Measurements from ENCODE around the gene C1orf35. TPM values are rescaled to one million over a fixed set of nuclear protein-coding genes. Genes with fewer than 3 reads are reported as not detected.

Gene C1orf35
- total and polyA plus RNA-seq, 2 experiments from 2014 or later, result 14.0 to 67.6 TPM

GRCh38 chr1:228108742-228109072 lies 5.6 kb upstream of the C1orf35 start:
- H3K4me2 ChIP-seq, result peak overlapping the region; percentile 94
- Mint-ChIP-seq H3K36me3 (ENCODE audit: low read depth) (peaks cover 8% of the 10 kb centered on the region; the same call in 2 of the 3 replicates), H3K9me3 (no peaks in the 10 kb centered on the region; the same call in 2 of the 3 replicates), H3K4me1 (peaks cover 16% of the 10 kb centered on the region), H3K27me3 (ENCODE audit: insufficient read depth, low read depth, poor library complexity) (peaks cover 19% of the 10 kb centered on the region), H3K27ac (peak overlapping the region; percentile 93), H3K4me3 (peak overlapping the region; percentile 93)
- TF ChIP-seq NANOG (IDR thresholded peaks at IDR 0.05; ENCODE audit: borderline replicate concordance) (no peak), STAT1 (IDR thresholded peaks at IDR 0.05; ENCODE audit: unreplicated experiment) (no peak), ZNF331 (CRISPR knock-in tag; IDR thresholded peaks at IDR 0.05; ENCODE audit: low read depth) (no peak), CREB1 (CRISPR knock-in tag; IDR thresholded peaks at IDR 0.05; ENCODE audit: low read depth) (no peak), ZNF462 (CRISPR knock-in tag; IDR thresholded peaks at IDR 0.05) (no peak), ZNF114 (CRISPR knock-in tag; IDR thresholded peaks at IDR 0.05) (no peak), POLR2AphosphoS5 (IDR thresholded peaks at IDR 0.05; ENCODE audit: low read depth) (no peak), EZH2 (IDR thresholded peaks at IDR 0.05; ENCODE audit: low read depth, unreplicated experiment) (no peak), EZH2phosphoT487 (IDR thresholded peaks at IDR 0.05; ENCODE audit: unreplicated experiment) (no peak), JUNB (IDR thresholded peaks at IDR 0.05; ENCODE audit: unreplicated experiment) (no peak)
- TF ChIP-seq, protein P1, sequence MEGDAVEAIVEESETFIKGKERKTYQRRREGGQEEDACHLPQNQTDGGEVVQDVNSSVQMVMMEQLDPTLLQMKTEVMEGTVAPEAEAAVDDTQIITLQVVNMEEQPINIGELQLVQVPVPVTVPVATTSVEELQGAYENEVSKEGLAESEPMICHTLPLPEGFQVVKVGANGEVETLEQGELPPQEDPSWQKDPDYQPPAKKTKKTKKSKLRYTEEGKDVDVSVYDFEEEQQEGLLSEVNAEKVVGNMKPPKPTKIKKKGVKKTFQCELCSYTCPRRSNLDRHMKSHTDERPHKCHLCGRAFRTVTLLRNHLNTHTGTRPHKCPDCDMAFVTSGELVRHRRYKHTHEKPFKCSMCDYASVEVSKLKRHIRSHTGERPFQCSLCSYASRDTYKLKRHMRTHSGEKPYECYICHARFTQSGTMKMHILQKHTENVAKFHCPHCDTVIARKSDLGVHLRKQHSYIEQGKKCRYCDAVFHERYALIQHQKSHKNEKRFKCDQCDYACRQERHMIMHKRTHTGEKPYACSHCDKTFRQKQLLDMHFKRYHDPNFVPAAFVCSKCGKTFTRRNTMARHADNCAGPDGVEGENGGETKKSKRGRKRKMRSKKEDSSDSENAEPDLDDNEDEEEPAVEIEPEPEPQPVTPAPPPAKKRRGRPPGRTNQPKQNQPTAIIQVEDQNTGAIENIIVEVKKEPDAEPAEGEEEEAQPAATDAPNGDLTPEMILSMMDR (conservative IDR thresholded peaks at IDR 0.05; ENCODE audit: low read depth in 2 of 2), result no peak
- TF ChIP-seq, protein P2, sequence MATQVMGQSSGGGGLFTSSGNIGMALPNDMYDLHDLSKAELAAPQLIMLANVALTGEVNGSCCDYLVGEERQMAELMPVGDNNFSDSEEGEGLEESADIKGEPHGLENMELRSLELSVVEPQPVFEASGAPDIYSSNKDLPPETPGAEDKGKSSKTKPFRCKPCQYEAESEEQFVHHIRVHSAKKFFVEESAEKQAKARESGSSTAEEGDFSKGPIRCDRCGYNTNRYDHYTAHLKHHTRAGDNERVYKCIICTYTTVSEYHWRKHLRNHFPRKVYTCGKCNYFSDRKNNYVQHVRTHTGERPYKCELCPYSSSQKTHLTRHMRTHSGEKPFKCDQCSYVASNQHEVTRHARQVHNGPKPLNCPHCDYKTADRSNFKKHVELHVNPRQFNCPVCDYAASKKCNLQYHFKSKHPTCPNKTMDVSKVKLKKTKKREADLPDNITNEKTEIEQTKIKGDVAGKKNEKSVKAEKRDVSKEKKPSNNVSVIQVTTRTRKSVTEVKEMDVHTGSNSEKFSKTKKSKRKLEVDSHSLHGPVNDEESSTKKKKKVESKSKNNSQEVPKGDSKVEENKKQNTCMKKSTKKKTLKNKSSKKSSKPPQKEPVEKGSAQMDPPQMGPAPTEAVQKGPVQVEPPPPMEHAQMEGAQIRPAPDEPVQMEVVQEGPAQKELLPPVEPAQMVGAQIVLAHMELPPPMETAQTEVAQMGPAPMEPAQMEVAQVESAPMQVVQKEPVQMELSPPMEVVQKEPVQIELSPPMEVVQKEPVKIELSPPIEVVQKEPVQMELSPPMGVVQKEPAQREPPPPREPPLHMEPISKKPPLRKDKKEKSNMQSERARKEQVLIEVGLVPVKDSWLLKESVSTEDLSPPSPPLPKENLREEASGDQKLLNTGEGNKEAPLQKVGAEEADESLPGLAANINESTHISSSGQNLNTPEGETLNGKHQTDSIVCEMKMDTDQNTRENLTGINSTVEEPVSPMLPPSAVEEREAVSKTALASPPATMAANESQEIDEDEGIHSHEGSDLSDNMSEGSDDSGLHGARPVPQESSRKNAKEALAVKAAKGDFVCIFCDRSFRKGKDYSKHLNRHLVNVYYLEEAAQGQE (IDR thresholded peaks at IDR 0.05; ENCODE audit: unreplicated experiment), result no peak
- TF ChIP-seq, protein P3, sequence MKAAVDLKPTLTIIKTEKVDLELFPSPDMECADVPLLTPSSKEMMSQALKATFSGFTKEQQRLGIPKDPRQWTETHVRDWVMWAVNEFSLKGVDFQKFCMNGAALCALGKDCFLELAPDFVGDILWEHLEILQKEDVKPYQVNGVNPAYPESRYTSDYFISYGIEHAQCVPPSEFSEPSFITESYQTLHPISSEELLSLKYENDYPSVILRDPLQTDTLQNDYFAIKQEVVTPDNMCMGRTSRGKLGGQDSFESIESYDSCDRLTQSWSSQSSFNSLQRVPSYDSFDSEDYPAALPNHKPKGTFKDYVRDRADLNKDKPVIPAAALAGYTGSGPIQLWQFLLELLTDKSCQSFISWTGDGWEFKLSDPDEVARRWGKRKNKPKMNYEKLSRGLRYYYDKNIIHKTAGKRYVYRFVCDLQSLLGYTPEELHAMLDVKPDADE (IDR thresholded peaks at IDR 0.05), result no peak
- peaks cover 7% of the 10 kb centered on the region; the same call in 1 of the 2 replicates for H3K4me1 ChIP-seq (ENCODE audit: insufficient read depth)
- H3K27me3 ChIP-seq (ENCODE audit: insufficient read depth), result peaks cover 10% of the 10 kb centered on the region; the same call in 1 of the 2 replicates
- no peaks in the 10 kb centered on the region for H3K36me3 ChIP-seq (ENCODE audit: insufficient read depth)
- no peak overlapping the region for H3K27ac ChIP-seq (ENCODE audit: low read depth)
- no peak for ATAC-seq
- DNase-seq (ENCODE audit: low spot score), result no peak
- H3K9me2 ChIP-seq (ENCODE audit: insufficient read depth), result no peaks in the 10 kb centered on the region
- no peaks in the 10 kb centered on the region; the same call in 1 of the 2 replicates for H4K20me1 ChIP-seq (replicated peaks; ENCODE audit: insufficient read depth)
- peak overlapping the region; percentile 90; the same call in 1 of the 2 replicates for H2AFZ ChIP-seq
- H3K79me2 ChIP-seq (replicated peaks; ENCODE audit: insufficient read depth), result peaks cover 8% of the 10 kb centered on the region
- H3F3A ChIP-seq (replicated peaks; ENCODE audit: low read depth), result 0 out of 2 replicates have a peak, but pooled peaks cover 2% of the 10 kb centered on the region
- H3K4me3 ChIP-seq, result peak overlapping the region; percentile 97
